Measurements from ENCODE around the gene DZIP1. TPM values are rescaled to one million over a fixed set of nuclear protein-coding genes. Genes with fewer than 3 reads are reported as not detected.

DZIP1 gene
- total and polyA plus RNA-seq, 10 of the 15 experiments (the other 5 are each of a cell fraction or from before 2014, with no cell fraction given): 0.01 to 1.9 (median 0.55) TPM

DNA sequence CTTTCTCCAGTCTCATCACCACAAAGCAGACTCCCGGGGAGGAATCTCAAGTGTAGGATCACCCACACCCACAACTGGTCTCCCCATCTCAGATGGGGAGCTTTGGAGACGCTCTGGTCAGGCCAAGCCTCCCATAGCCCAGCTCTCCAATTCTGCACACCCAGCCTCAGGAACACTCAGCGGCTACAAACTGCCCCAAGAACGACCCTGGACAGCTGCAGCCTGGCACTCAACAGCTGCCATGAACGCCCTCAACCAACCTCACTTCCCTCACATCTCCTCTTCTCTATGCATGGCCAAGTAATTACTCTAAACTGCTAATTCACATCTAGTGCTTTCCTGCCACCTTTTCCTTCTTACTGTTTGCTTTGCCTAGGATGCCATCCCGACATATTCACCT, 42.6 kb downstream of the DZIP1 start:
- H3K27ac ChIP-seq (ENCODE audit: control insufficient read depth, insufficient read depth): no peak overlapping the region
- H3K79me2 ChIP-seq (ENCODE audit: control insufficient read depth, insufficient read depth, low read length): no peaks in the 10 kb centered on the region
- SMC1A ChIA-PET (ENCODE audit: uncharacterized antibody, unreplicated experiment): interaction anchor here (0.6 kb wide), 1 partner anchor 13 kb away, joined by 3 read pairs; no protein-coding TSS in a partner anchor
- no peaks in the 10 kb centered on the region for H3K9me3 ChIP-seq (replicated peaks; ENCODE audit: control insufficient read depth, insufficient read depth, low read length)
- in situ Hi-C loops (cut with MboI) (loop anchor here (25.0 kb wide), 1 partner anchor 235 kb away; no protein-coding TSS in a partner anchor), intact Hi-C loops (cut with micrococcal nuclease; ENCODE audit: unreplicated experiment) (no loop called here)
- no peak overlapping the region for H3K4me2 ChIP-seq (ENCODE audit: control insufficient read depth, insufficient read depth)
- no peak for ATAC-seq
- no peak for DNase-seq (ENCODE audit: low read depth, low spot score)
- no peaks in the 10 kb centered on the region; a peak in 1 of 4 replicates for H3K27me3 ChIP-seq (replicated peaks in 1 of 2; ENCODE audit: control insufficient read depth in 2 of 2, insufficient read depth in 2 of 2, low read length in 1 of 2)
- H3K4me1 ChIP-seq (ENCODE audit: control insufficient read depth, insufficient read depth, low read length): no peaks in the 10 kb centered on the region
- BruUV-seq (replicated peaks): no TSS peak
- POLR2A ChIA-PET: no interaction called here
- no peak overlapping the region for H3K9ac ChIP-seq (ENCODE audit: control insufficient read depth, insufficient read depth, low read length)
- no peaks in the 10 kb centered on the region for H3K36me3 ChIP-seq (ENCODE audit: control insufficient read depth in 2 of 2, insufficient read depth in 2 of 2, low read length in 1 of 2)
- CTCF ChIA-PET: interaction anchor here (2.1 kb wide), 1 partner anchor 108 kb away, joined by 6 read pairs; no protein-coding TSS in a partner anchor
- no peak for FAIRE-seq
- no peaks in the 10 kb centered on the region for H4K20me1 ChIP-seq (ENCODE audit: control insufficient read depth, insufficient read depth)
- no peak overlapping the region for H2AFZ ChIP-seq (ENCODE audit: control insufficient read depth, low read depth, low read length)
- no peak overlapping the region for H3K4me3 ChIP-seq
- TF ChIP-seq ZNF24 (IDR thresholded peaks at IDR 0.05): no peak
- TF ChIP-seq EP300 (IDR thresholded peaks at IDR 0.05; ENCODE audit: borderline replicate concordance in 1 of 2, control insufficient read depth in 1 of 2, low read depth in 2 of 2, low read length in 2 of 2): no peak
- TF ChIP-seq HDAC2 (IDR thresholded peaks at IDR 0.05): no peak
- TF ChIP-seq BRCA1 (IDR thresholded peaks at IDR 0.05; ENCODE audit: low read depth, low read length): no peak
- no peak for TF ChIP-seq EZH2 (IDR thresholded peaks at IDR 0.05; ENCODE audit: borderline replicate concordance, control insufficient read depth, low read depth, low read length)
- TF ChIP-seq, protein P1, sequence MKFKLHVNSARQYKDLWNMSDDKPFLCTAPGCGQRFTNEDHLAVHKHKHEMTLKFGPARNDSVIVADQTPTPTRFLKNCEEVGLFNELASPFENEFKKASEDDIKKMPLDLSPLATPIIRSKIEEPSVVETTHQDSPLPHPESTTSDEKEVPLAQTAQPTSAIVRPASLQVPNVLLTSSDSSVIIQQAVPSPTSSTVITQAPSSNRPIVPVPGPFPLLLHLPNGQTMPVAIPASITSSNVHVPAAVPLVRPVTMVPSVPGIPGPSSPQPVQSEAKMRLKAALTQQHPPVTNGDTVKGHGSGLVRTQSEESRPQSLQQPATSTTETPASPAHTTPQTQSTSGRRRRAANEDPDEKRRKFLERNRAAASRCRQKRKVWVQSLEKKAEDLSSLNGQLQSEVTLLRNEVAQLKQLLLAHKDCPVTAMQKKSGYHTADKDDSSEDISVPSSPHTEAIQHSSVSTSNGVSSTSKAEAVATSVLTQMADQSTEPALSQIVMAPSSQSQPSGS (IDR thresholded peaks at IDR 0.05; ENCODE audit: low read length): no peak
- no peak for TF ChIP-seq GATAD2B (conservative IDR thresholded peaks at IDR 0.05; ENCODE audit: low read depth)
- no peak for TF ChIP-seq CBX3 (IDR thresholded peaks at IDR 0.05; ENCODE audit: borderline replicate concordance, low read depth)
- no peak for TF ChIP-seq BCL11A (IDR thresholded peaks at IDR 0.05; ENCODE audit: low read depth, low read length)
- WGBS (ENCODE audit: insufficient coverage, insufficient replicate concordance, low lambda C conversion rate, missing lambda C conversion rate): 25% methylated on average over 6 of the region's 6 CpGs
- RAD21 ChIA-PET (ENCODE audit: unreplicated experiment): no interaction called here
